ENCODE data around the gene PRKCE. TPM values are rescaled to one million over a fixed set of nuclear protein-coding genes. Genes with fewer than 3 reads are reported as not detected.
A peak's percentile ranks its signal among the peaks of the same experiment; 100 is the strongest.

PRKCE gene
- polyA plus RNA-seq, 1 of the 3 experiments (the other 2 are of a cell fraction), result 16.3 TPM

DNA sequence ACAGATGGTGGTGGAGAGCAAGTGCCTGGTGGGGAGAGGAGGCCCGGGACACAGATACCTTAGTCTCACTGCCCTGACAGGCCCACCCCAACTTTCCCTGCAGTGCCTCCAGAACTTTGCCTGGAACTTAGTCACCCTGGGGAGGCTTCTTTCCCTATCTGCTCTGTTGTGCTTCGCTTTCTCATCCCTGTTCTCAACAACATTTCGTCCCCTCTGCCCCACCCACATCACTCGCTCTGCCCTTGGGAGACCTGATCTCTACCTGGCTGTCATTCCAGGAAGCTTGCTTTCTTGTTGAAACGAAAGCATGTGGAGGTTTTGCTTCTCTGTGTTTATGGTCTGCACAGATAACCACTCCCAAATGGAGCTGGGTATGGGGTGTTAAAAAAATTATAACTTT lies 93.8 kb downstream of the PRKCE start:
- no peak overlapping the region for H3K4me3 ChIP-seq (ENCODE audit: low read depth in 2 of 2, low read length in 1 of 2)
- H3K9me2 ChIP-seq, result no peaks in the 10 kb centered on the region
- DNase-seq, result no peak
- ChIA-PET CTCF (interaction anchor here (0.6 to 1.8 kb wide), 3 partner anchors 17 to 190 kb away, joined by 3 to 7 read pairs (median 3); no protein-coding TSS in a partner anchor), POLR2A (interaction anchor here (1.0 kb wide), 1 partner anchor 14 kb away, joined by 3 read pairs; no protein-coding TSS in a partner anchor)
- 92% methylated on average over 5 of the region's 5 CpGs for WGBS (ENCODE audit: low lambda C conversion rate)
- H2AFZ ChIP-seq (ENCODE audit: low read depth), result no peak overlapping the region
- H3K27me3 ChIP-seq (ENCODE audit: insufficient read depth), result no peaks in the 10 kb centered on the region
- H3K36me3 ChIP-seq (replicated peaks in 1 of 2; ENCODE audit: control insufficient read depth in 1 of 2, insufficient read depth in 2 of 2, low read length in 1 of 2), result no peaks in the 10 kb centered on the region
- no peaks in the 10 kb centered on the region; the same call in 1 of the 2 replicates for H3K79me2 ChIP-seq (ENCODE audit: insufficient read depth)
- H3F3A ChIP-seq (replicated peaks; ENCODE audit: insufficient read depth), result peaks cover 20% of the 10 kb centered on the region
- no peaks in the 10 kb centered on the region for H3K9me3 ChIP-seq
- TF ChIP-seq, protein P1, sequence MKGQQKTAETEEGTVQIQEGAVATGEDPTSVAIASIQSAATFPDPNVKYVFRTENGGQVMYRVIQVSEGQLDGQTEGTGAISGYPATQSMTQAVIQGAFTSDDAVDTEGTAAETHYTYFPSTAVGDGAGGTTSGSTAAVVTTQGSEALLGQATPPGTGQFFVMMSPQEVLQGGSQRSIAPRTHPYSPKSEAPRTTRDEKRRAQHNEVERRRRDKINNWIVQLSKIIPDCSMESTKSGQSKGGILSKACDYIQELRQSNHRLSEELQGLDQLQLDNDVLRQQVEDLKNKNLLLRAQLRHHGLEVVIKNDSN (IDR thresholded peaks at IDR 0.05; ENCODE audit: borderline replicate concordance, low read depth), result no peak
- no peak for TF ChIP-seq EP300 (IDR thresholded peaks at IDR 0.05; ENCODE audit: borderline replicate concordance in 1 of 2, low read depth in 1 of 2, low read length in 1 of 2)
- no peak for TF ChIP-seq RAD21 (IDR thresholded peaks at IDR 0.05; ENCODE audit: low read length)
- H4K20me1 ChIP-seq (ENCODE audit: insufficient read depth), result no peaks in the 10 kb centered on the region
- H3K4me1 ChIP-seq (ENCODE audit: control insufficient read depth in 1 of 2, insufficient read depth in 2 of 2, low read depth in 1 of 2, low read length in 1 of 2), result peaks cover 11 to 34% of the 10 kb centered on the region in 2 experiments; a peak in 2 of 4 replicates
- no peak overlapping the region for H3K9ac ChIP-seq
- no peak overlapping the region; a peak in 1 of 4 replicates for H3K27ac ChIP-seq (ENCODE audit: low read depth in 2 of 2, low read length in 1 of 2)
- no peak overlapping the region for H3K4me2 ChIP-seq

DNA sequence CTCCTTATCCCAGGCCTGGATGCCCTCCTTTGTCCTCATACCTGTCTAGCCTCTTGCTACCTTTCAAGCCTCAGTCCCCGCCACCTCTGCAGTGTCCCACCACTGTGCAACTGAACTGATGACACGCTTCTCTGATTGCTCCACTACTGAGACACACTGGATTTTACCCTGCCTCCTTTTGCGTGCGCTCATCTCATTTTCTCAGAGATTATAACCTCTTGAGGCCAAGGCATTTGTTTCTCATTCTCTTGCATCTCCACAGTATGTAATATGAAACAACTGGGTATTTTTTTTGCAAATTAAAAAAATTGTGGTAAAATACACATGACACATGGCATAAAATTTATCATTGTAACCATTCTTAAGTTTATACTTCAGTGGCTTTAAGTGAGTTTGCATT lies 95.4 kb downstream of the PRKCE start:
- H2AFZ ChIP-seq (ENCODE audit: low read depth), result no peak overlapping the region
- H3K9me2 ChIP-seq, result no peaks in the 10 kb centered on the region
- H3K36me3 ChIP-seq (replicated peaks in 1 of 2; ENCODE audit: control insufficient read depth in 1 of 2, insufficient read depth in 2 of 2, low read length in 1 of 2), result no peaks in the 10 kb centered on the region
- no peak overlapping the region for H3K4me2 ChIP-seq
- H3K79me2 ChIP-seq (ENCODE audit: insufficient read depth), result no peaks in the 10 kb centered on the region; the same call in 1 of the 2 replicates
- no peak overlapping the region for H3K27ac ChIP-seq (ENCODE audit: low read depth in 2 of 2, low read length in 1 of 2)
- peaks cover 20% of the 10 kb centered on the region for H3F3A ChIP-seq (replicated peaks; ENCODE audit: insufficient read depth)
- TF ChIP-seq RCOR1 (IDR thresholded peaks at IDR 0.05; ENCODE audit: low read length) (no peak), FOXM1 (IDR thresholded peaks at IDR 0.05; ENCODE audit: low read depth) (no peak)
- H3K4me3 ChIP-seq (ENCODE audit: low read depth in 2 of 2, low read length in 1 of 2), result no peak overlapping the region
- ChIA-PET CTCF (interaction anchor here (1.1 kb wide), 1 partner anchor 61 kb away, joined by 4 read pairs; no protein-coding TSS in a partner anchor), POLR2A (no interaction called here)
- no peak for DNase-seq
- 97% methylated on average over 4 of the region's 4 CpGs for whole genome bisulfite sequencing (ENCODE audit: low lambda C conversion rate)
- peaks cover 11 to 25% of the 10 kb centered on the region in 2 experiments; a peak in 2 of 4 replicates for H3K4me1 ChIP-seq (ENCODE audit: control insufficient read depth in 1 of 2, insufficient read depth in 2 of 2, low read depth in 1 of 2, low read length in 1 of 2)
- no peaks in the 10 kb centered on the region for H3K27me3 ChIP-seq (ENCODE audit: insufficient read depth)
- no peaks in the 10 kb centered on the region for H4K20me1 ChIP-seq (ENCODE audit: insufficient read depth)
- H3K9me3 ChIP-seq, result no peaks in the 10 kb centered on the region
- no peak overlapping the region for H3K9ac ChIP-seq

DNA sequence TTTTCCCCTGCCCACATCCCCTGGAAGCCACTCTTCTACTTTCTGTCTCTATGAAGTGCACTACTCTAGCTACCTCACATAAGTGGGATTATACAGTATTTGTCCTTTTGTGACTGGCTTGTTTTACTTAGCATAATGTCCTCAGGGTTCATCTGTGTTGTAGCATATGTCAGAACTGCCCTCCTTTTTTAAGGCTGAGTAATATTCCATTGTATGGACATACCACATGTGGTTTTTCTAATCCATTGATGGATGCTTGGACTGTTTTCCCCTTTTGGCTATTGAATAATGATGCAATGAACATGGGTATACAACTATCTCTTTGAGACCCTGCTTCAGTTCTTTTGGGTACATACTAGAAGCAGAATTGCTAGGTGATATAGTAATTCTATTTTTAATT lies 95.9 kb downstream of the PRKCE start:
- H3K4me3 ChIP-seq (ENCODE audit: low read depth in 2 of 2, low read length in 1 of 2), result no peak overlapping the region
- ChIA-PET POLR2A (no interaction called here), CTCF (no interaction called here)
- H3K9ac ChIP-seq, result no peak overlapping the region
- H3K79me2 ChIP-seq (ENCODE audit: insufficient read depth), result no peaks in the 10 kb centered on the region; the same call in 1 of the 2 replicates
- H3F3A ChIP-seq (replicated peaks; ENCODE audit: insufficient read depth), result peaks cover 20% of the 10 kb centered on the region
- no peak overlapping the region for H3K27ac ChIP-seq (ENCODE audit: low read depth in 2 of 2, low read length in 1 of 2)
- H3K9me3 ChIP-seq, result no peaks in the 10 kb centered on the region
- TF ChIP-seq, protein P2, sequence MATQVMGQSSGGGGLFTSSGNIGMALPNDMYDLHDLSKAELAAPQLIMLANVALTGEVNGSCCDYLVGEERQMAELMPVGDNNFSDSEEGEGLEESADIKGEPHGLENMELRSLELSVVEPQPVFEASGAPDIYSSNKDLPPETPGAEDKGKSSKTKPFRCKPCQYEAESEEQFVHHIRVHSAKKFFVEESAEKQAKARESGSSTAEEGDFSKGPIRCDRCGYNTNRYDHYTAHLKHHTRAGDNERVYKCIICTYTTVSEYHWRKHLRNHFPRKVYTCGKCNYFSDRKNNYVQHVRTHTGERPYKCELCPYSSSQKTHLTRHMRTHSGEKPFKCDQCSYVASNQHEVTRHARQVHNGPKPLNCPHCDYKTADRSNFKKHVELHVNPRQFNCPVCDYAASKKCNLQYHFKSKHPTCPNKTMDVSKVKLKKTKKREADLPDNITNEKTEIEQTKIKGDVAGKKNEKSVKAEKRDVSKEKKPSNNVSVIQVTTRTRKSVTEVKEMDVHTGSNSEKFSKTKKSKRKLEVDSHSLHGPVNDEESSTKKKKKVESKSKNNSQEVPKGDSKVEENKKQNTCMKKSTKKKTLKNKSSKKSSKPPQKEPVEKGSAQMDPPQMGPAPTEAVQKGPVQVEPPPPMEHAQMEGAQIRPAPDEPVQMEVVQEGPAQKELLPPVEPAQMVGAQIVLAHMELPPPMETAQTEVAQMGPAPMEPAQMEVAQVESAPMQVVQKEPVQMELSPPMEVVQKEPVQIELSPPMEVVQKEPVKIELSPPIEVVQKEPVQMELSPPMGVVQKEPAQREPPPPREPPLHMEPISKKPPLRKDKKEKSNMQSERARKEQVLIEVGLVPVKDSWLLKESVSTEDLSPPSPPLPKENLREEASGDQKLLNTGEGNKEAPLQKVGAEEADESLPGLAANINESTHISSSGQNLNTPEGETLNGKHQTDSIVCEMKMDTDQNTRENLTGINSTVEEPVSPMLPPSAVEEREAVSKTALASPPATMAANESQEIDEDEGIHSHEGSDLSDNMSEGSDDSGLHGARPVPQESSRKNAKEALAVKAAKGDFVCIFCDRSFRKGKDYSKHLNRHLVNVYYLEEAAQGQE (IDR thresholded peaks at IDR 0.05; ENCODE audit: low read depth, low read length), result no peak
- peak; percentile 15; the same call in 1 of the 2 replicates for TF ChIP-seq RCOR1 (IDR thresholded peaks at IDR 0.05; ENCODE audit: low read length)
- H3K4me2 ChIP-seq, result no peak overlapping the region
- DNase-seq, result no peak
- H3K4me1 ChIP-seq (ENCODE audit: control insufficient read depth in 1 of 2, insufficient read depth in 2 of 2, low read depth in 1 of 2, low read length in 1 of 2), result peaks cover 11 to 25% of the 10 kb centered on the region in 2 experiments; a peak in 2 of 4 replicates
- no peaks in the 10 kb centered on the region for H4K20me1 ChIP-seq (ENCODE audit: insufficient read depth)
- no peaks in the 10 kb centered on the region for H3K27me3 ChIP-seq (ENCODE audit: insufficient read depth)
- H3K9me2 ChIP-seq, result no peaks in the 10 kb centered on the region
- no peak overlapping the region for H2AFZ ChIP-seq (ENCODE audit: low read depth)
- no peaks in the 10 kb centered on the region for H3K36me3 ChIP-seq (replicated peaks in 1 of 2; ENCODE audit: control insufficient read depth in 1 of 2, insufficient read depth in 2 of 2, low read length in 1 of 2)

All from SK-N-SH (cell line).